GM21390 (cell line): ENCODE measurements around the gene TMCO1.
"Not testable (repeated sequence)": the region's sequence is repeated elsewhere in the genome, so short reads cannot be mapped to it uniquely, and the experiment has no call there.

Experiments
- ATAC-seq: cut with Tn5 transposase; IDR thresholded peaks from one replicate; pipeline ENCODE4 v1.9.1; 2021; ENCODE audit not compliant: unreplicated experiment

Gene TMCO1

DNA sequence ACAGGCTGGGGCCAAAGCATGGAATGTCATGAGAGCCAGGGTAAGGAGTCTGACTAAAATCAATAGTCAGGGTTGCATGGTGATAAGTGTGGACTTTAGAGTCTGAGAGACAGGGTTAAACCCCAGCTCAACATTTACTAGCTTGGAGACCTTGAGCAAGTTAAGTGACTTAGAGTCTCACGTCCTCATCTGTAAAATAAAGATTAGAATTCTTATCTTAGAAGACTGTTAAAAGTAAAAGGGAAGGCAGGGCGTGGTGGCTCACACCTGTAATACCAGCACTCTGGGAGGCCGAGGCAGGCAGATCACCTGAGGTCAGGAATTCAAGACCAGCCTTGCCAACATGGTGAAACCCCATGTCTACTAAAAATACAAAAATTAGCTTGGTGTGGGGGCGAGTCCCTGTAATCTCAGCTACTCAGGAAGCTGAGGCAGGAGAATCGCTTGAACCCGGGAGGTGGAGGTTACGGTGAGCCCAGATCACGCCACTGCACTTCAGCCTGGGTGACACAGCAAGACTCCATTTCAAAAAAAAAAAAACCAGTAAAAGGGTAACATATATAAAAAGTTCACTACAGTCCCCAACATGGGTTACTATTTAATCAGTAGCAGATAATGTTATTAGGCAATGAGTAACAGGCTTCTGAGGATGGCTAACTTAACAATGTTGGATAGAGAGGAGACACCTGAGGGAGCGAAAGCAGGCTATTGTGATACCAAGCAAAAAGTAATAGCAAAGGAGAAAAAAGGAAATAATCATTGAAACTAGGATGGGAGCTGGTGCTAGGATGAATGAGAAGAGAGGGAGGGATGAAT, 20.8 kb downstream of the TMCO1 start:
- no peak for ATAC-seq

DNA sequence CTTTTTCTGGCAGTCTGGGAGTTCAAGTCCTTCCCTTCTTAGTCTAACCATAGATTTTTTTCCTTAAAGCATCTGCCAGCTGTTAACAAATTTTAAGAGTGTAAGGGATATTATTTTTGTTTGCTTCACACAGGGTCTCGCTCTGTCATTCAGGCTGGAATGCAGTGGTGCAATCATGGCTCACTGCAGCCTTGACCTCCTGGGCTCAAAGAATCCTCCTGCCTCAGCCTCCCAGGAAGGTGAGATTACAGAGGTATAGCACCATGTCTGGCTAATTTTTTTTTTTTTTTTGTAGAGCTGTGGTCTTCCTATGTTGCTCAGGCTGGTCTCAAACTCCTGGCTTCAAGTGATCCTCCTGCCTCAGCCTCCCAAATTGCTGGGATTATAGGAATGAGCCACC, 23.8 kb downstream of the TMCO1 start:
- ATAC-seq: not testable (repeated sequence)

DNA sequence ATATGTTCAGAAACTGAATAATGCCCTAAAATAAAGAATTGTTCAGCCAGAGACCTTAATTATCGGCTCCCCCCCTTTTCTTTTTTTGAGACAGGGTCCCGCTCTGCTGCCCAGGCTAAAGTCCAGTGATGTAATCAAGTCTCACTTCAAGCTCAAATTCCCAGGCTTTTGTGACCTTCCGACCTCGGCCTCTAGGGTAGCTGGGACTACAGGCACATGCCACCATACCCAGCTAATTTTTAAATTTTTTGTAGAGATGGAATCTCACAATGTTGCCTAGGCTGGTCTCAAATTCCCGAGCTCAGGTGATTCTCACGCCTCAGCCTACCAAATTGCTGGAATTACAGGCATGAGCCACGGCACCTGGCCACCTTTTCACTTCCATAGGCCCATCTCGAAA, 26.5 kb downstream of the TMCO1 start:
- ATAC-seq: no peak

DNA sequence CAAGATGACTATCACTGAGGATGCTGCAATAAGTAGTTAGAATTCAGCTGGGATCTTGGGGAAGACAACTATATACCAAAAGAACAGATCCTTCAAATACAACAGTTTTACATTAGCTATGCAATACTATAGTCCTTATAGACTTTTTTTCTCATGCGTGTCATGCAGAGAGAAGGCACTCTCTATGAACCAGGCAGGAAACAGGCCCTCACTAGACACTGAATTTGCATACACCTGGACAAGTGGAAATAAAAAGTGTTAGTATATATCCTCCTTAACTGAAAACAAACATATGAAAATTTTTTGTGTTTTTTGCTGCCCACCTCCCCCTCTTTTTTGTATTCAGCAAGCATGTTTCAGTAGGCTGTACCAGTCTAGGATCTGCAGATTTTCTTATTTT, 29.9 kb downstream of the TMCO1 start:
- peak; percentile 98 for ATAC-seq

DNA sequence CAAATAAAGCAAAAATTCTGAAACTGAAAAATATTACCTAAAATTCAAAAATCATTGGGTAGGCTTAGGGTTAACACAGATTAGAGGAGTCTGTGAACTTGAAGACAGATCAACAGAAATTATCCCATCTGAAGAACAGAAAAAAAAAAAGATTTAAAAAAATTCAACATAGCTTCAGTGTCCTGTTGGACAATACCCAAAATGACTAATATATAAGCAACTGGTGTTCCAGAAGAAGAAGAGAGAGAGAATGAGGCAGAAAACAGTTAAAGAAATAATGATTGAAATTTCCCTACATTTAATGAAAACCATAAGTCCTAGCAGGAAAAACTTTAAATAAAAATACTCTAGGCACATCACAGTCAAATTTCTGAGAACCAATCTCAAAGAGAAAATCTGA, 31.5 kb downstream of the TMCO1 start:
- no peak for ATAC-seq

DNA sequence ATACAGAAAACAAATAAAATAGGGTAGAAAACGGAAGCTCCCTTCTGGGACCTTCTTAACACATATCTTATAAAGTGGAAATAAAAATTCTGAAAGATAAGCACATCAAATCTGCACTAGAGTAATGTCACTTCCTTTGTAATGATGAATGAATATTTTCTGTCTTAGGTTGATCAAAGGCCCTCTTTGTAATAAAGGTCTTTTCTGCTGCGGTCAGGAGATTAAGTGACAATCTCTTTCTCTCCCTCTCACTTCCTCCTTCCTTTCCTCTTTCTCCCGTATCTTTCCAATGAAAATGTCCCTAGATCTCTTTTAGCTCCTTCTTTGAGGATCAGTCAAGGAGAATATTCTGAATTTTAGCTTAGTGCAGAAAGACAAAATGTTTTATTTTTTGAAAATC, 33.8 kb downstream of the TMCO1 start:
- ATAC-seq: no peak

DNA sequence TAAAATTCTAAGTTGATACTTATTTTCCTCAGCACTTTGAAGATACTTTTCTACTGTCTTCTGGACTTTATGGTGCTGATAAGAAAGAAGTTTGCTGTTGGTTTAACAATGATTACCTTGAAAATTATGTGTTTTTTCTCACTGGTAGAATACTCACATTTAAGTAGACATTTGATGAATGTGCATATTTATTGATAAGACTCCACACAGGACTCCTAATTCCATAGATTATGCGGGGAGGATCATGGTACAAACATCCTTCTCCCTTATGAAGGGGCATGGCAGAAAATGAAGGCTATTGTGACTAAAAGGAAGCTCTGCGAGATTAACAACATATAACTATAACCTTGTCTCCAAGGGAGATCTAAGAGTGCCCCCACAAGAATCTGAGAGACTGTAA, 41.8 kb downstream of the TMCO1 start:
- ATAC-seq: no peak

DNA sequence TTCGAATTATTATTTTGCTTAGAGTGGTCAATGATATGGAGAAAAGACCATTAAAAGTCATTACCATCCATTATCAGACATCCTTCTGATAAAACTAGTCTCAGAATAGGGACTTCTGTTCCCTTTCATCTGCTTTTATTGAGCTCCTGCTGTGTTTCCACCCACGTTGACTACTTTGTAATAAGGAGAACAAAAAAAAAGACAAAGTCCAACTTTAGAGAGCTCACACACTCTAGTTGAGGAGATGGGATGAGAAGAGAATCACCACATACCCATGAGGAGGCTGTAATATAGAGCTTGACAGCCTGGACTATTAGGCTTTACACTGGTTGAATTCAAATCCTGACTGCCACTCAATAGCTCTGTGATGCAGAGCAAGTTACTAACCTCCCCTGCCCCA, 42.5 kb downstream of the TMCO1 start:
- no peak for ATAC-seq

DNA sequence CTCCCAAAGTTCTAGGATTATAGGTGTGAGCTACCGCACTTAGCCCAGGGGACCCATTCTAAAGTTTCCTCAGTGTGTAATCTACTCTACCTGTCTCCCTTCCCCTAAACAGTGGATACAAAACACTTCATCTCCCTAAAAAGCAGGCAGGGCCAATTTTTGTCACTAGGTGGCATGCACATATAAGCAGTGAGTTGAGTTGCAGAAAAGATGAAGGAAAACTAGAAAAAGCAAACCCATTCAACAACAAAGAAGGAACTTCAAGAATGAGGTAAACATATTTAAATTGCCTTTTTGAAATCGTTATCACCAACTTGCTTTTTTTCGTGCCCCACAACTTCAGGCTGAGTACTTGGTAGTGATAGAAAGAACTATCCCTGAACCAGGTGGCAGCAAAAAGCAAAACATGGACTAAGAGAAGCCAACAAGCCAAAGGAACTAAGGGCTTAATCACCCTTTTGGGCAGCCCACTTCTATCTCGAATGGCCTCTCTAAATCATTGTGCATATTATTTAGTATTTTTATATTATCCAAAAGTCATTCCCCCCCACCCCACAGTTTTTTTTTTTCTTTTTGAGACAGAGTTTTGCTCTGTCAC, 50.7 kb downstream of the TMCO1 start:
- ATAC-seq: peak; percentile 79

DNA sequence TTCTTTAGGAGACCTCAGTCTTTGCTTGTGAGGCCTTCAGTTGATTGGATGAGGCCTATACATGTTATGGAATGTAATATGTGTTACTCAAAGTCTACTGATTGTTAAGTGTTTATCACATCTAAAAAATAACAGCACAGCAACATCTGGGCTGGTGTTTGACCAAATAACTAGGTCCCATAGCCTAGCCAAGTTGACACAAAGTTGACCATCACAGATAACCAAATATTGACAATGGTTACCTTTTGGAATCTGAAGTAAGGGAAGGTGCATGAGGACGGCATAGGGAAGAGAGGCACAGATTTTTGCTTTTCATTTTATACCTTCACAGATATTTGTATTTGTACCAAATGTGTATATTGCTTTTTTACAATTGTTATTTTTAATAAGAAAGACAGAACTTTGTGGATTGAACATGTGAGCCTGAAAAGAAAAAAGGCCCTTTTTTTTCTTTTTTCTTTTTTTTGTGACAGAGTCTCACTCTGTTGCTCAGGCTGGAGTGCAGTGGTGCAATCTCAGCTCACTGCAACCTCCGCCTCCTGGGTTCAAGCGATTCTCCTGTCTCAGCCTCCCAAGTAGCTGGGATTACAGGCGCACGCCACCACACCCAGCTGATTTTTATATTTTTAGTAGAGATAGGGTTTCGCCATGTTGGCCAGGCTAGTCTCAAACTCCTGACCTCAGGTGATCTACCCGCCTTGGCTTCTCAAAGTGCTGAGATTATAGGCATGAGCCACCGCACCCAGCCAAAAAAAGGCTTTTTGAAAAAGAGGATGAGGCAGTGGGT, 52.2 kb downstream of the TMCO1 start:
- not testable (repeated sequence) for ATAC-seq

DNA sequence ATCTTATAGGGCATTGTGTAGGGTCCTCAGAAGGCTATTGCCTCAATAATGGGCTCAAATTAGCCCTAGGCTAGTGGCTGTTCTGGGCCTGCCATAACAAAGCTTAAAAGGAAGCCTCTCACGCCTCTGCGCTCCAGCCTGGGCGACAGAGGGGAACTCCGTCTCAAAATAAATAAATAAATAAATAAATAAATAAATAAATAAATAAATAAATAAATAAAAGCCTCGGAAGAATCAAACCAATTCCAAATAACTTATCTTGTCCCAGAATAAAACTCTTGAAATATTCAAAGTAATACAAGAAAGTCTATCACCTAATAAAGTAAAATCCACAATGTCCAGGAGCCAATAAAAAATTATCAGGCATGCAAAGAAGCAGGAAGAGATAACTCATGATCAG, 55.9 kb downstream of the TMCO1 start:
- ATAC-seq: no peak

DNA sequence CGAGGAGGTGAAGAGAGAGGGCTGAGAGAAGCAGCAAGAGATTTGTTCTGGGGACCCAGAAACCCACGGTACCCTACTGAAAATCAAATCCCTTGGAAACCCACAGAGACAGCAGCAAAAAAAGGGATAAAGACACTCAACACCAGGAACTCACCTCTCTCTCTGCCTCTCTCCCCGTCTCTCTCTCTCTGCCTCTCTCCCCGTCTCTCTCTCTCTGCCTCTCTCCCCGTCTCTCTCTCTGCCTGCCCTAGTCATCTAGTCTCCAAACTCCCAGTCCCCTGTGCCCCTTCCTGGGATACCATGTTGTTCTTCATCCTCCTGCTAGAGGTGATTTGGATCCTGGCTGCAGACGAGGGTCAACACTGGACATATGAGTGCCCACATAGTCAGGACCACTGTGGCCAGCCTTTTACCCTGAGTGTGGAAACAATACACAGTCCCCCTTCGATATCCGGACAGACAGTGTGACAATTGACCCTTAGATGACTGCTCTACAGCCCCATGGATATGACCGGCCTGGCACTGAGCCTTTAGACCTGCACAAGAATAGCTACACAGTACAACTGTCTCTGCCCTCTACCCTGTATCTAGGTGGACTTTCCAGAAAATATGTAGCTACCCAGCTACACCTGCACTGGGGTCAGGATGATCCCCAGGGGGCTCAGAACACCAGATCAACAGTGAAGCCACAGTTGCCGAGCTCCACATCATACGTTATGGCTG, 60.5 kb downstream of the TMCO1 start:
- no peak for ATAC-seq

DNA sequence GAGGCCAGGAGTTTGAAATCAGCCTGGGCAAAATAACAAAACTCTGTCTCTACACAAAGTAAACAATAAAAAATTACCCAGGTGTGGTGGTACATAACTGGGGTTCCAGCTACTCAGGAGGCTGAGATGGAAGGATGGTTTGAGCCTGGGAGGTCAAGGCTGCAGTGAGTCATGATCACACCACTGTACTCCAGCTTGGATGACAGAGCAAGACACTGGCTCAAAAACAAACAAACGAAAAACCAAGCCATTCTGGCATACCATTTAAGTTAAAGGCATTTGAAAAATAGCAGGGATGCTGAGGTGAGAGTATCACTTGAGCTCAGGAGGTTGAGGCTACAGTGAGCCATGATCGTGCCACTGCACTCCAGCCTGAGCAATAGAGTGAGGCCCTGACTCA, 65.0 kb downstream of the TMCO1 start:
- no peak for ATAC-seq

DNA sequence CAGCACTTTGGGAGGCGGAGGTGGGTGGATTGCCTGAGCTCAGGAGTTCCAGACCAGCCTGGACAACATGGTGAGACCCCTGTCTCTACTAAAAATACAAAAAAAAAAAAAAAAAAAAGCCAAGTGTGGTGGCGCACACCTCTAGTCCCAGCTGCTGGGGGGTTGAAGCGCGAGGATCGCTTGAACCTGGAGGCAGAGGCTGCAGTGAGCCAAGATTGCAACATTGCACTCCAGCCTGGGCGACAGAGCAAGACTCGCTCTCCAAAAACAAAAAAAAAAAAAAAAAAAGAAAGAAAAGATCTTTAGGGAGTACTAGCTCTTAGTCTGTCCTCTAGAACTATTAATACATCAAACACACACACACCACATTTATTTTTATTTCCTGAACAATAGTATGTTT, 66.7 kb downstream of the TMCO1 start:
- ATAC-seq: not testable (repeated sequence)

DNA sequence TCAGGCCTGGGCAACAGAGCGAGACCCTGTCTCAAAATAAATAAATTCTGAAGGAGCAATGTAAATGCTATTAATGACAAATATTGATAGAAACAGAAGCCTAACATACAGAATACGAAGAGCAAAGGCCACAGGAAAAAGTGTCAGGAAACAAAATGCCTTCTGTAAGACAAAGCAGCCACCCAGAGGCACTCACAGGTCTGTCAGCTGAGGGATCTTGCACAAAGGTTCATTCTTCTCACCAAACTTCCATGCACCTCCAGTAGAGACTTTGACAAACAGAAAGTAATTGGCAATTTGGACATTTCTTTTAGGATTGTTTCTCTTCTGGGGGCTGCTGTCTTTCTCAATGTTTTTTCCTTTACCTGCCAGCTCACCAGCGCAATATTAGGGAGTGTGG, 69.1 kb downstream of the TMCO1 start:
- ATAC-seq: no peak

DNA sequence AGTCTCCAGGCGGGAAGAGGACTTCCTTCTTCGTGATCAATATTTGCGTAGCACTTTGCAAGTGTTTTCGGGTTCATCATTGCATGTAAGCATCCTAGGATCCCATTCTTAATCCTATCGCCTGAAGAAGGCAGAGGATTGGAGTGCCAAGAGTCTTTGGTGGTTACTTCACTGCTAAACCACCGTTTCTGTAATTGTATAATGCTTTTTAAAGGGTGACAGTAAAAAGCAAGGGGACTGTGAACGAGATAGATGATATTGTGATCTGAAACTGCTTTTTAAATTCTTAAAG, 70.0 kb downstream of the TMCO1 start:
- ATAC-seq: no peak

DNA sequence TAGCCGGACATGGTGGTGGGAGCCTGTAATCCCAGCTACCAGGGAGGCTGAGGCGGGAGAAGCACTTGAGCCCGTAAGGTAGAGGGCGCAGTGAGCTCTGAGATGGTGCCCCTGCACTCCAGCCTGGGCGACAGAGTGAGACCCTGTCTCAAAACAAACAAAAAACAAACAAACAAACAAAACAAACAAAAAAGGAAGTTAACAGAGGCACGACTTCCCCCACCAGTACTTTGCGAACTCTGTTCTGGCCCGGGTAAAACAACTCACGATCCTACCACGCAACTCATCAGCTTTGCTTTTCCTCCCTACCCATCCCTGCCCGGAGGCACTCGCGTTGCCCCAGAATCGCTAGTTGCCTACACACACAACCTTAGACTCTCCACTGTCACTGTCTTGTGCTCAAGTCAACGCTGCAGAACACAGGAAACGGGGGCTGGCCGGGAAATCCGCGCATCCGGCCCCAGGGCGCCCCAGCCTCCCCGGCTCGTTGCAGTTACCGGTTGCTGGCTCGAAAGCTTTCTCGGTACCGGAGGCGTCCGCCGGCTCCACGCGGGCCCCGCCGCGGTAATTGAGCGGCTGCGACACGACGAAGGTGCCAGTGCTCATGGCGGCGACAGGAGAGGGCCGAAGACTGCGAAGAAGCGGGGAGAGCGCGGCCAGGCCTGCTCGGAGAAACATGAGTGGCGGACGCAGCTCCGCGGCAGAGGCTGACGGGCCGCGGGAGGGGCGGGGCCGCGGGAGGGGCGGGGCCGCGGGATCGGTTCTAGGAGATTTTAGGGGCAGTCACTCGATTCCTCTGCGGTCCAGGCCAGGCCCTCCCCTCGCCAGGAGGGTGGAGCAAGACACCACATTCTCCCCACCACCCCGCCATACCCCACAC, 70.5 kb downstream of the TMCO1 start, which contains the start of gene ALDH9A1:
TSS of gene ALDH9A1 (minus strand) at position 682 of the 880 bp plus-strand sequence. CDS start at position 678, 4 bp downstream.
- peak; percentile 89 for ATAC-seq

DNA sequence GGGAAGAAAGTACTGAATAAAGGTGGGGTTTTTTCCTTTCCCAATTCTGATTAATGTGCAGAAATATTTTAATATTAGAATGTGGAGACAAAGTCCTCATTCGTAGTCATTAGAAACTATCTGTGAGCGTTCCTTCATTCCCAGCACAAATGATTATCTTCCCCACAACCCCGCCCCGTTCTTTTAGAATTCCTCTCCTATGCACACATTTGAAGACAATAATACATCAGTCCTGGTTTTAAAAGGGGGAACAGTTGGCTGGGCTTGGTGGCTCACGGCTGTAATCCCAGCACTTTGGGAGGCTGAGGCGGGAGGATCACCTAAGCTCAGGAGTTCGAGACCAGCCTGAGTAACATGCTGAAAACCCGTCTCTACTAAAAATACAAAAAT, 71.2 kb downstream of the TMCO1 start:
- no peak for ATAC-seq

DNA sequence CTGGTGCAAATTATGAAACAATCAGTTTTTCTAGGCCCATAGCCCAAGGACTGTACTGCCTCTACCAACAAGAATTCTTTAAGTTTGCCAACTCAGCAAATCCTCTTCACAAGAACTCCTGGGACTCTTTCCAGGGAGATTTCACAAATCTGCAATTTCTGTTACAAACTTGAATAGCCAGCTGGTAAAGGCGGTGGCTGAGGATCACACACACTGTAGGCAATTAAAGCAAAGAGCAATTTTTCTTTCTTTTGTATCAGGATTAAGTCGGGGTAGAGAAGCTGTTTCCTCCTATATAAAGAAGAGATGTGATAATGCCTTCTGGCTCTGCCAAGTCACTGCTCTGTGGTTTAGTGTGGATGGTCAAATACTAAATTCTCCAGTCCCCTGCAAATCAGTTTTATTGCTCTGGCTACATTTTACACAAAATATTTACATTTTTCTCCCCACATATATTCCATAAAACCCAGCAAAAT, 72.0 kb downstream of the TMCO1 start:
- ATAC-seq: no peak

DNA sequence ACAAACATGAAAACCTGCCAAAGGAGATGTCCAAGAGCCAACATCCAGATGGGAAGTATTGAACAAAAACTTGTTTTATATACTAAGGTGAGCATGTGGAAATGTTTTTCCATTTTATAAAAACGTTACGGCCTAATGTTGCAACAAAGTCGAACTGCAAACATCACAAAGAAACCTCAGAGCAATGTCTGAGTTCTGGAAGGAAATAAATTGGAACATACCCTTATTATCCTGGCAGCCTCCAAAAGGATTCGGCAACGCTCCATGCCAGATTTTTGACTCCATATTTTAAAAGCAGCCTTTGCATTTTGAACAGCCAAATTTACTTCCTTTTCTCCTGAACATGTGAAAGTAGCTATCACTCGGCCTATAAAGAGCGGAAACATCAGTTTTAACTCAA, 73.6 kb downstream of the TMCO1 start:
- ATAC-seq: no peak
